ENCODE measurements around the gene MICALL2.

- no peak for TF ChIP-seq CTCF (conservative IDR thresholded peaks at IDR 0.05 in 1 of 2, IDR thresholded peaks at IDR 0.05 in 1 of 2; ENCODE audit: low read depth in 1 of 2, low read length in 2 of 2)
- no peak for TF ChIP-seq EZH2 (IDR thresholded peaks at IDR 0.05; ENCODE audit: low read length, missing control alignments)
These were observed 13.9 kb downstream of the MICALL2 start for GRCh38 chr7:1445341-1445740.

Measured in fibroblast of lung (primary cell).